A549 treated with RU486 at 1 μM for 4 hours (cell line): ENCODE measurements around the gene TICRR. TPM values are rescaled to one million over a fixed set of nuclear protein-coding genes. Genes with fewer than 3 reads are reported as not detected.

Experiments
- total RNA-seq: library from RNA; stranded (reverse); fragments of 200-300 nt; extraction: Qiagen RNA extraction; gene quantifications from 5 replicates; pipeline ENCODE4 v1.2.3, GENCODE V29; 2022; ENCODE audit warnings: low read depth

The TICRR gene
- 10.8 to 14.5 TPM (median 13.7 TPM) in 5 replicates for total RNA-seq

GRCh38 chr15:89575146-89575655, at the start of gene TICRR:
TSS of gene TICRR (plus strand) at chr15:89575469. CDS start at chr15:89575587, 118 bp downstream.

GRCh38 chr15:89654847-89655805, 79.9 kb downstream of the TICRR start, which contains the start of gene KIF7:
TSS of gene KIF7 (minus strand) at chr15:89655467. CDS start at chr15:89652930, 2,537 bp downstream.

Other genes with a start within 250 kb of the TICRR start
- 41.8 to 53.1 TPM (median 49.8 TPM) in 5 replicates for gene POLG, start 240.6 kb upstream of the TICRR start, total RNA-seq
- gene RHCG, start 78.9 kb upstream of the TICRR start, total RNA-seq: 30.6 to 43.6 TPM (median 33.0 TPM) in 5 replicates
- 3.1 to 5.7 TPM (median 3.9 TPM) in 5 replicates for gene KIF7, start 80.0 kb downstream of the TICRR start, total RNA-seq
- 0.06 to 0.09 TPM (median 0.07 TPM) in 3 of 5 replicates, not detected in the others for gene PLIN1, start 103.9 kb downstream of the TICRR start, total RNA-seq
- gene PEX11A, start 115.3 kb downstream of the TICRR start, total RNA-seq: 6.3 to 7.4 TPM (median 6.9 TPM) in 5 replicates
- gene WDR93, start 115.3 kb downstream of the TICRR start, total RNA-seq: 0.15 to 0.17 TPM (median 0.15 TPM) in 3 of 5 replicates, not detected in the others
- 2.1 to 6.8 TPM (median 6.1 TPM) in 5 replicates for gene MESP1, start 175.8 kb downstream of the TICRR start, total RNA-seq
- 0.26 to 0.67 TPM (median 0.42 TPM) in 5 replicates for gene MESP2, start 200.9 kb downstream of the TICRR start, total RNA-seq
- gene ANPEP, start 239.4 kb downstream of the TICRR start, total RNA-seq: 29.5 to 36.6 TPM (median 36.3 TPM) in 5 replicates